IMR-90 (cell line): ENCODE results near the gene OBI1. TPM values are rescaled to one million over a fixed set of nuclear protein-coding genes. Genes with fewer than 3 reads are reported as not detected.

Experiments used
- ATAC-seq: fragments of 200-7000 bp; cut with Tn5 transposase; 2 replicates; pipeline ENCODE4 v1.9.1; 2020; ENCODE audit warnings: low read depth, mild to moderate bottlenecking, moderate library complexity
- BruUV-seq: library from RNA; stranded (reverse); fragments of 400-500 nt; replicated peaks from 2 replicates; lab custom pipeline; 2021; lab: Mats Ljungman, UMichigan
- CTCF ChIA-PET: fragments of 300-600 bp; formaldehyde crosslinking; extraction: SDS; loops from one replicate; lab custom pipeline; 2021; ENCODE audit warnings: antibody characterized with exemption; lab: Yijun Ruan, JAX
- POLR2A ChIA-PET: fragments of 300-600 bp; sonication (Branson Sonifier 250); formaldehyde crosslinking; loops from one replicate; lab custom pipeline; 2022; ENCODE audit warnings: antibody characterized with exemption; ENCODE audit not compliant: unreplicated experiment; lab: Charles Lee
- DNase-seq: peaks from one replicate; pipeline ENCODE4 v3.0.0; 2013
- H2AFZ ChIP-seq: replicated peaks from 2 replicates; pipeline ENCODE3; 2013; ENCODE audit warnings: low read length, mild to moderate bottlenecking; ENCODE audit not compliant: poor library complexity
- H2AK5ac ChIP-seq: 2 replicates; pipeline ENCODE4 v1.6.1; 2013; ENCODE audit warnings: low read depth, low read length, inconsistent platforms
- H2AK9ac ChIP-seq: replicated peaks from 2 replicates; pipeline ENCODE3; 2013; ENCODE audit warnings: mild to moderate bottlenecking, low read depth, low read length, moderate library complexity; ENCODE audit not compliant: poor library complexity
- H2BK120ac ChIP-seq: 2 replicates; pipeline ENCODE4 v1.6.1; 2013; ENCODE audit warnings: low read depth, low read length, inconsistent platforms
- H2BK15ac ChIP-seq: 3 replicates; pipeline ENCODE4 v1.6.1; 2013; ENCODE audit warnings: low read depth, low read length, inconsistent platforms
- H2BK20ac ChIP-seq: 2 replicates; pipeline ENCODE4 v1.6.1; 2013; ENCODE audit warnings: low read depth, mild to moderate bottlenecking, inconsistent platforms, low read length, moderate library complexity
- H2BK5ac ChIP-seq: 2 replicates; pipeline ENCODE4 v1.6.1; 2013; ENCODE audit warnings: mild to moderate bottlenecking, low read depth, low read length, inconsistent platforms; ENCODE audit not compliant: poor library complexity, severe bottlenecking
- H3K14ac ChIP-seq: replicated peaks from 2 replicates; pipeline ENCODE4 v1.6.1; 2013; ENCODE audit warnings: low read depth, low read length, inconsistent platforms
- H3K18ac ChIP-seq: 2 replicates; pipeline ENCODE4 v1.6.1; 2013; ENCODE audit warnings: low read depth, low read length, control low read depth
- H3K23ac ChIP-seq: 2 replicates; pipeline ENCODE4 v1.6.1; 2013; ENCODE audit warnings: low read depth, low read length, inconsistent platforms
- H3K27ac ChIP-seq: 2 replicates; pipeline ENCODE4 v1.5.1; 2013; ENCODE audit warnings: mild to moderate bottlenecking, control low read depth, low read length; ENCODE audit not compliant: insufficient read depth
- H3K27me3 ChIP-seq: 2 replicates; pipeline ENCODE4 v1.6.1; 2013; ENCODE audit warnings: low read length; ENCODE audit not compliant: control insufficient read depth, insufficient read depth
- H3K36me3 ChIP-seq: 2 replicates; pipeline ENCODE4 v1.6.1; 2013; ENCODE audit warnings: low read length, mixed read lengths; ENCODE audit not compliant: control insufficient read depth, insufficient read depth
- H3K4ac ChIP-seq: 2 replicates; pipeline ENCODE4 v1.6.1; 2013; ENCODE audit warnings: low read depth, low read length, inconsistent platforms
- H3K4me1 ChIP-seq: 2 replicates; pipeline ENCODE4 v1.6.1; 2013; ENCODE audit warnings: low read length, mixed read lengths; ENCODE audit not compliant: control insufficient read depth, insufficient read depth
- H3K4me2 ChIP-seq: 2 replicates; pipeline ENCODE4 v1.6.1; 2013; ENCODE audit warnings: low read depth, mild to moderate bottlenecking, control low read depth, low read length, moderate library complexity
- H3K4me3 ChIP-seq: 2 replicates; pipeline ENCODE4 v1.5.1; 2013; ENCODE audit warnings: low read depth, mild to moderate bottlenecking, control low read depth, low read length, moderate library complexity; ENCODE audit not compliant: insufficient read depth
- H3K56ac ChIP-seq: 2 replicates; pipeline ENCODE4 v1.6.1; 2013; ENCODE audit warnings: low read length, inconsistent platforms; ENCODE audit not compliant: insufficient read depth; ENCODE audit errors: extremely low read depth
- H3K79me1 ChIP-seq, 2 experiments: 2 replicates each; pipeline ENCODE4 v1.6.1; 2013; ENCODE audit warnings: low read length in 2 of 2, inconsistent platforms in 1 of 2, low read depth in 1 of 2
- H3K9ac ChIP-seq: 2 replicates; pipeline ENCODE4 v1.6.1; 2013; ENCODE audit warnings: low read depth, low read length, control low read depth
- H3K9me1 ChIP-seq: 2 replicates; pipeline ENCODE4 v1.6.1; 2013; ENCODE audit warnings: low read length, inconsistent platforms; ENCODE audit not compliant: insufficient read depth
- H3K9me3 ChIP-seq: 2 replicates; pipeline ENCODE4 v1.6.1; 2013; ENCODE audit warnings: low read length; ENCODE audit not compliant: control insufficient read depth, insufficient read depth
- H4K20me1 ChIP-seq: 2 replicates; pipeline ENCODE4 v1.6.1; 2013; ENCODE audit warnings: low read length, inconsistent platforms; ENCODE audit not compliant: insufficient read depth
- H4K5ac ChIP-seq: 2 replicates; pipeline ENCODE4 v1.6.1; 2013; ENCODE audit warnings: mild to moderate bottlenecking, low read depth, low read length, control low read depth
- H4K8ac ChIP-seq, 2 experiments: 2 replicates each; pipeline ENCODE4 v1.6.1; 2013; ENCODE audit warnings: low read depth in 2 of 2, low read length in 2 of 2, control low read depth in 1 of 2, inconsistent platforms in 1 of 2
- H4K91ac ChIP-seq: 2 replicates; pipeline ENCODE4 v1.6.1; 2013; ENCODE audit warnings: low read depth, low read length, inconsistent platforms; ENCODE audit not compliant: insufficient read depth
- BHLHE40 ChIP-seq: fragments of 150-350 bp; IDR thresholded peaks from 2 replicates; pipeline ENCODE4 v1.6.1; 2016; ENCODE audit warnings: mild to moderate bottlenecking, low read depth, low read length
- CEBPB ChIP-seq: IDR thresholded peaks from 2 replicates; pipeline ENCODE4 v1.6.1; 2012; ENCODE audit warnings: low read depth, low read length, improper control_type of control experiment
- ELK1 ChIP-seq: fragments of 150-350 bp; IDR thresholded peaks from 2 replicates; pipeline ENCODE4 v1.6.1; 2016; ENCODE audit warnings: low read depth, mild to moderate bottlenecking, low read length, moderate library complexity, borderline replicate concordance
- MAFK ChIP-seq: IDR thresholded peaks from 2 replicates; pipeline ENCODE4 v1.6.1; 2012; ENCODE audit warnings: low read depth, low read length, improper control_type of control experiment
- MAZ ChIP-seq: IDR thresholded peaks from 2 replicates; pipeline ENCODE4 v1.6.1; 2012; ENCODE audit warnings: low read depth, mild to moderate bottlenecking, low read length, improper control_type of control experiment, moderate library complexity, borderline replicate concordance
- NFE2L2 ChIP-seq: fragments of 150-350 bp; IDR thresholded peaks from 2 replicates; pipeline ENCODE4 v1.6.1; 2016; ENCODE audit warnings: low read depth, mild to moderate bottlenecking, low read length
- RCOR1 ChIP-seq: IDR thresholded peaks from 2 replicates; pipeline ENCODE4 v1.6.1; 2012; ENCODE audit warnings: mild to moderate bottlenecking, low read length, improper control_type of control experiment; ENCODE audit not compliant: insufficient replicate concordance
- RFX5 ChIP-seq: IDR thresholded peaks from 2 replicates; pipeline ENCODE4 v1.8.0; 2012; ENCODE audit warnings: low read depth, mild to moderate bottlenecking, low read length, moderate library complexity
- SMC3 ChIP-seq: fragments of 150-350 bp; IDR thresholded peaks from 2 replicates; pipeline ENCODE4 v1.6.1; 2016; ENCODE audit warnings: low read depth, mild to moderate bottlenecking, antibody characterized with exemption, low read length, moderate library complexity
- WGBS, 2 experiments: methylation state at CpG; one replicate each; pipeline versions ENCODE4 v1.1.5 to v1.1.7; 2013; ENCODE audit warnings: missing lambda C conversion rate in 2 of 2; ENCODE audit not compliant: insufficient read length in 1 of 2; ENCODE audit errors: extremely low coverage in 2 of 2; 5-methylcytosine and 5-hydroxymethylcytosine counted together
- dilution Hi-C: fragments of 300-500 bp; cut with HindIII; formaldehyde crosslinking; loops from one replicate; pipeline ENCODE4 v1.14.3; 2018; ENCODE audit warnings: low sequenced_read_pairs; ENCODE audit not compliant: unreplicated experiment
- in situ Hi-C: fragments of 300-500 bp; cut with MboI; formaldehyde crosslinking; loops from 3 replicates; pipeline ENCODE4 v1.14.3; 2019; ENCODE audit warnings: low sequenced_read_pairs, inconsistent platforms, mixed read lengths
- intact Hi-C: fragments of 100-400 bp; cut with micrococcal nuclease; formaldehyde crosslinking; loops from 2 replicates; pipeline ENCODE4 v1.10.0; 2022
- polyA plus RNA-seq, 3 experiments: library from polyadenylated mRNA; depleted of rRNA; stranded (reverse); fragments of >200 nt; gene quantifications; 2 replicates each; pipeline ENCODE4 v1.2.3, GENCODE V29; 2012; ENCODE audit warnings: low replicate concordance in 1 of 3
- total RNA-seq: library from RNA; depleted of rRNA; stranded (reverse); fragments of >200 nt; gene quantifications from 2 replicates; pipeline ENCODE4 v1.2.3, GENCODE V29; 2012

Gene OBI1
- total and polyA plus RNA-seq, 2 of the 4 experiments (the other 2 are of a cell fraction), result 4.4 to 11.8 TPM

GRCh38 chr13:78604782-78605611 is 54.0 kb downstream of the OBI1 start:
- H3K36me3 ChIP-seq, result no peaks in the 10 kb centered on the region
- H3K18ac ChIP-seq, result no peak overlapping the region
- H3K4ac ChIP-seq, result no peak overlapping the region
- CTCF ChIA-PET, result no interaction called here
- H2BK5ac ChIP-seq, result no peak overlapping the region
- no peak overlapping the region for H3K14ac ChIP-seq
- 0% methylated on average over 6 of the region's 20 CpGs; no CpG with 5 or more reads in 1 of the 2 experiments for WGBS, 2 experiments
- H4K5ac ChIP-seq, result no peak overlapping the region
- BruUV-seq, result no TSS peak
- peaks cover 3% of the 10 kb centered on the region for H3K4me1 ChIP-seq
- intact Hi-C loops (no loop called here), in situ Hi-C loops (no loop called here), dilution Hi-C loops (no loop called here)
- no peak overlapping the region for H3K56ac ChIP-seq
- peak; percentile 8 for DNase-seq
- H2AK5ac ChIP-seq, result no peak overlapping the region
- H3K9me1 ChIP-seq, result no peaks in the 10 kb centered on the region
- no peak overlapping the region for H3K9ac ChIP-seq
- H2AK9ac ChIP-seq, result no peak overlapping the region
- no peak overlapping the region for H2BK20ac ChIP-seq
- no peak overlapping the region for H3K23ac ChIP-seq
- no peak overlapping the region for H3K4me3 ChIP-seq
- H4K8ac ChIP-seq, result no peak overlapping the region
- H3K4me2 ChIP-seq, result no peak overlapping the region
- H2BK120ac ChIP-seq, result no peak overlapping the region
- H3K27me3 ChIP-seq, result peaks cover 94% of the 10 kb centered on the region
- no peak overlapping the region for H3K27ac ChIP-seq
- peaks cover 16% of the 10 kb centered on the region; the same call in 1 of the 2 replicates for H3K9me3 ChIP-seq
- no peaks in the 10 kb centered on the region for H3K79me1 ChIP-seq
- ATAC-seq, result no peak
- no peaks in the 10 kb centered on the region; the same call in 1 of the 2 replicates for H4K20me1 ChIP-seq
- no peak overlapping the region for H4K91ac ChIP-seq
- H2BK15ac ChIP-seq, result no peak overlapping the region
- TF ChIP-seq NFE2L2, result no peak
- TF ChIP-seq ELK1, result no peak
- TF ChIP-seq MAFK, result no peak
- no peak for TF ChIP-seq RCOR1
- TF ChIP-seq MAZ, result no peak
- no peak for TF ChIP-seq RFX5
- TF ChIP-seq BHLHE40, result no peak
- no peak for TF ChIP-seq SMC3
- no peak for TF ChIP-seq CEBPB
- no peak overlapping the region for H2AFZ ChIP-seq
- POLR2A ChIA-PET, result no interaction called here
